GM12864 (cell line): ENCODE measurements around the gene SMARCE1.

Source experiments
- DNase-seq: peaks from one replicate; pipeline ENCODE4 v3.0.0-alpha.2; 2011; ENCODE audit warnings: low read depth
- H3K4me3 ChIP-seq: 2 replicates; pipeline ENCODE4 v1.5.1; 2011; ENCODE audit warnings: mild to moderate bottlenecking, low read depth, low read length, control low read depth
- CTCF ChIP-seq: IDR thresholded peaks from 2 replicates; pipeline ENCODE4 v1.5.1; 2011; ENCODE audit warnings: low read depth, mild to moderate bottlenecking, moderate library complexity, low read length, control low read depth, inconsistent platforms; ENCODE audit errors: missing control alignments

SMARCE1 gene

GRCh38 chr17:40612599-40613244, 34.9 kb downstream of the SMARCE1 start:
- no peak for DNase-seq
- no peak for TF ChIP-seq CTCF
- no peak overlapping the region for H3K4me3 ChIP-seq

- no peak for TF ChIP-seq CTCF
- H3K4me3 ChIP-seq: no peak overlapping the region
- no peak for DNase-seq
These were observed 35.7 kb downstream of the SMARCE1 start for GRCh38 chr17:40611840-40612474.

GRCh38 chr17:40610359-40610758, 37.3 kb downstream of the SMARCE1 start:
- no peak overlapping the region for H3K4me3 ChIP-seq
- no peak for DNase-seq
- no peak for TF ChIP-seq CTCF

GRCh38 chr17:40608061-40608581, 39.5 kb downstream of the SMARCE1 start:
- TF ChIP-seq CTCF: no peak

GRCh38 chr17:40607641-40608040, 40.0 kb downstream of the SMARCE1 start:
- TF ChIP-seq CTCF: no peak
- no peak for DNase-seq
- H3K4me3 ChIP-seq: no peak overlapping the region

More at GRCh38 chr17:40608061-40608581, 39.5 kb downstream of the SMARCE1 start:
- no peak overlapping the region for H3K4me3 ChIP-seq
- DNase-seq: no peak

- TF ChIP-seq CTCF: no peak
- no peak for DNase-seq
- no peak overlapping the region for H3K4me3 ChIP-seq
These were observed 40.9 kb downstream of the SMARCE1 start for GRCh38 chr17:40606548-40607353.
